ENCODE measurements around the gene CAMSAP2.

Gene CAMSAP2

GRCh38 chr1:200845360-200845759 lies 106.7 kb downstream of the CAMSAP2 start:
- Histone ChIP-seq H3K36me3 (ENCODE audit: control insufficient read depth in 4 of 4, insufficient read depth in 4 of 4, low read length in 3 of 4) (no peaks in the 10 kb centered on the region), H3K27me3 (replicated peaks in 2 of 5; ENCODE audit: control insufficient read depth in 4 of 5, insufficient read depth in 5 of 5, low read length in 4 of 5) (no peaks in the 10 kb centered on the region), H3K4me3 (ENCODE audit: control insufficient read depth in 1 of 7, extremely low read depth in 1 of 7, insufficient read depth in 4 of 7, low read depth in 2 of 7, low read length in 6 of 7) (no peak overlapping the region), H3K4me1 (ENCODE audit: control extremely low read depth in 1 of 4, control insufficient read depth in 4 of 4, insufficient read depth in 4 of 4, low read length in 3 of 4) (no peaks in the 10 kb centered on the region), H3K27ac (ENCODE audit: insufficient read depth in 1 of 2, low read depth in 1 of 2, low read length in 2 of 2, poor library complexity in 1 of 2, severe bottlenecking in 2 of 2) (no peak overlapping the region), H3K9me3 (ENCODE audit: control extremely low read depth in 1 of 5, control insufficient read depth in 4 of 5, insufficient read depth in 2 of 5, low read depth in 1 of 5, low read length in 4 of 5) (no peaks in the 10 kb centered on the region)
- ChIA-PET POLR2A (interaction anchor here (0.7 kb wide), 1 partner anchor 18 kb away, joined by 3 read pairs; no protein-coding TSS in a partner anchor), CTCF (interaction anchor here (0.9 kb wide), 1 partner anchor 37 kb away, joined by 3 read pairs; no protein-coding TSS in a partner anchor)
- 100% methylated on average over 3 of the region's 4 CpGs for WGBS (ENCODE audit: insufficient coverage)
- no peak for DNase-seq

DNA sequence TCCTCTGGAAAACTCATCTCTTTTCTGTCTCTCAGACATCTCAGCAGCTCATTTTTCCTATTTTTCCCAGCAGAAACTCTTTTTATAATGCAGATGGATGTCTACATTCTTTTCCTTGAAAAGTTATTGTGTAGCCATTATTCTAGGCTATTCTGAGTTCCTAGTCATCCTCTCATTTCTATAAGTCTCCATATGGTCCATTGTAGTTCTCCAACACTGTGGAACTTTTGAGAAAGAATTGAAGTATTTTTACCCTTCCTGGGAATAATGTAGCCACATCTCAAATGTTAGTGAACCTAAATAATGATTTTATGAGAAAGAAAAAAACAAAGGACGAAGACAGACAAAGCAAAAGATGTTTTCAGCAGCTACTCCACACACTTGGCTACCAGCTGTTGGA lies 107.7 kb downstream of the CAMSAP2 start:
- Histone ChIP-seq H3K4me3 (ENCODE audit: control insufficient read depth in 1 of 7, extremely low read depth in 1 of 7, insufficient read depth in 4 of 7, low read depth in 2 of 7, low read length in 6 of 7) (no peak overlapping the region), H3K27ac (ENCODE audit: insufficient read depth in 1 of 2, low read depth in 1 of 2, low read length in 2 of 2, poor library complexity in 1 of 2, severe bottlenecking in 2 of 2) (no peak overlapping the region), H3K27me3 (replicated peaks in 2 of 5; ENCODE audit: control insufficient read depth in 4 of 5, insufficient read depth in 5 of 5, low read length in 4 of 5) (no peaks in the 10 kb centered on the region), H3K9me3 (ENCODE audit: control extremely low read depth in 1 of 5, control insufficient read depth in 4 of 5, insufficient read depth in 2 of 5, low read depth in 1 of 5, low read length in 4 of 5) (no peaks in the 10 kb centered on the region), H3K4me1 (ENCODE audit: control extremely low read depth in 1 of 4, control insufficient read depth in 4 of 4, insufficient read depth in 4 of 4, low read length in 3 of 4) (no peaks in the 10 kb centered on the region), H3K36me3 (ENCODE audit: control insufficient read depth in 4 of 4, insufficient read depth in 4 of 4, low read length in 3 of 4) (no peaks in the 10 kb centered on the region)
- ChIA-PET POLR2A (no interaction called here), CTCF (interaction anchor here (0.7 to 0.9 kb wide), 2 partner anchors 38 to 290 kb away, joined by 3 read pairs; no protein-coding TSS in a partner anchor)
- no CpG with 5 or more reads among the region's 1 CpG for WGBS (ENCODE audit: insufficient coverage)
- no peak for DNase-seq

GRCh38 chr1:200849430-200849829 lies 110.7 kb downstream of the CAMSAP2 start:
- H3K4me1 ChIP-seq (ENCODE audit: control extremely low read depth in 1 of 4, control insufficient read depth in 4 of 4, insufficient read depth in 4 of 4, low read length in 3 of 4), result no peaks in the 10 kb centered on the region
- WGBS (ENCODE audit: insufficient coverage), result 98% methylated on average over 5 of the region's 6 CpGs
- no peaks in the 10 kb centered on the region for H3K27me3 ChIP-seq (replicated peaks in 2 of 5; ENCODE audit: control insufficient read depth in 4 of 5, insufficient read depth in 5 of 5, low read length in 4 of 5)
- no peak overlapping the region for H3K27ac ChIP-seq (ENCODE audit: insufficient read depth in 1 of 2, low read depth in 1 of 2, low read length in 2 of 2, poor library complexity in 1 of 2, severe bottlenecking in 2 of 2)
- H3K36me3 ChIP-seq (ENCODE audit: control insufficient read depth in 4 of 4, insufficient read depth in 4 of 4, low read length in 3 of 4), result no peaks in the 10 kb centered on the region
- H3K9me3 ChIP-seq (ENCODE audit: control extremely low read depth in 1 of 5, control insufficient read depth in 4 of 5, insufficient read depth in 2 of 5, low read depth in 1 of 5, low read length in 4 of 5), result peaks cover 0 to 1% (median 0%) of the 10 kb centered on the region in 5 experiments
- no peak for DNase-seq
- ChIA-PET CTCF (no interaction called here), POLR2A (no interaction called here)
- no peak overlapping the region for H3K4me3 ChIP-seq (ENCODE audit: control insufficient read depth in 1 of 7, extremely low read depth in 1 of 7, insufficient read depth in 4 of 7, low read depth in 2 of 7, low read length in 6 of 7)

DNA sequence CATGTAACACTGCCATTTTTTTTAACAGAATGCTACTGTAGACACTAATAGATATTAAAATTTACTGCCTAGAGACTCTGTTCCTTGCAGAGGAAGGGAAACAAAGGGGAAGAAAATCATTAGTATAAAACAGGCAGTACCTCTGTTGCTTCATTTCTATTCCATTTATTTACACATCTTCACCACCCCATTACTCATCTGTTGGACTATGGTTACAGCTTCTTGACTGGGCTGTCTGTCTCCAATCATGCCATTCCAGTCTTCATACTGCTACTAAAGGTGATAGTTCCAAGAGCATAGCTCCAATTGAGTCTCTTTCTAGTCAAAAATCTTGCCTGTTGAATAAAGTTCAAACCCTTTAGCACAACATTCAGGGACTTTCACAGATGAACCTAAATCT lies 111.9 kb downstream of the CAMSAP2 start:
- CTCF ChIA-PET, result interaction anchor here (1.4 kb wide), 1 partner anchor 8 kb away, joined by 3 read pairs; no protein-coding TSS in a partner anchor
- Histone ChIP-seq H3K9me3 (ENCODE audit: control extremely low read depth in 1 of 5, control insufficient read depth in 4 of 5, insufficient read depth in 2 of 5, low read depth in 1 of 5, low read length in 4 of 5) (peaks cover 0 to 1% (median 0%) of the 10 kb centered on the region in 5 experiments), H3K36me3 (ENCODE audit: control insufficient read depth in 4 of 4, insufficient read depth in 4 of 4, low read length in 3 of 4) (no peaks in the 10 kb centered on the region), H3K4me3 (ENCODE audit: control insufficient read depth in 1 of 7, extremely low read depth in 1 of 7, insufficient read depth in 4 of 7, low read depth in 2 of 7, low read length in 6 of 7) (no peak overlapping the region), H3K27ac (ENCODE audit: insufficient read depth in 1 of 2, low read depth in 1 of 2, low read length in 2 of 2, poor library complexity in 1 of 2, severe bottlenecking in 2 of 2) (no peak overlapping the region), H3K27me3 (replicated peaks in 2 of 5; ENCODE audit: control insufficient read depth in 4 of 5, insufficient read depth in 5 of 5, low read length in 4 of 5) (no peaks in the 10 kb centered on the region), H3K4me1 (ENCODE audit: control extremely low read depth in 1 of 4, control insufficient read depth in 4 of 4, insufficient read depth in 4 of 4, low read length in 3 of 4) (no peaks in the 10 kb centered on the region)
- POLR2A ChIA-PET, result no interaction called here
- no peak for DNase-seq

- 100% methylated on average over 2 of the region's 2 CpGs for WGBS (ENCODE audit: insufficient coverage)
These were observed 118.1 kb downstream of the CAMSAP2 start for GRCh38 chr1:200856716-200857357.

DNA sequence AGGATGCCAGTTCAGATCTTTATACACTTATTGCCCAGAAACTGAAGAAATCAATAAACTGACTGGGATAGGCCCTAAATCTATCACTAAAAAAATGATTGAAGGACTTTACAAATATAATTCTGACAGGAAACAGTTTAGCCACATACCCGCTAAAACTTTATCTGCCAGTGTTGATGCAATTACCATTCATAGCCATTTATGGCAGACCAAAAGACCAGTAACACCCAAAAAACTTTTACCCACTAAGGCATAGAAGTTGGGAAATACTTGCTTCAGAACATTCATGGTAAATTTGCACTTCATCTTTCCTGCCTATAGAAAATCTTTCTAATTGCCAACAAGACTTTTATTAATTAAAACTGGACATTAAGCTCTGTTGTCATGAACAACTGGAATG lies 119.1 kb downstream of the CAMSAP2 start:
- no peaks in the 10 kb centered on the region for H3K27me3 ChIP-seq (replicated peaks in 2 of 5; ENCODE audit: control insufficient read depth in 4 of 5, insufficient read depth in 5 of 5, low read length in 4 of 5)
- DNase-seq, result peak in 2 of 3 donors; percentile 6 to 8
- WGBS (ENCODE audit: insufficient coverage), result 67% methylated on average over 1 of the region's 1 CpG
- H3K4me3 ChIP-seq (ENCODE audit: control insufficient read depth in 1 of 7, extremely low read depth in 1 of 7, insufficient read depth in 4 of 7, low read depth in 2 of 7, low read length in 6 of 7), result no peak overlapping the region
- ChIA-PET CTCF (no interaction called here), POLR2A (no interaction called here)
- no peak overlapping the region for H3K27ac ChIP-seq (ENCODE audit: insufficient read depth in 1 of 2, low read depth in 1 of 2, low read length in 2 of 2, poor library complexity in 1 of 2, severe bottlenecking in 2 of 2)
- peaks cover 0 to 4% (median 1%) of the 10 kb centered on the region in 4 experiments for H3K4me1 ChIP-seq (ENCODE audit: control extremely low read depth in 1 of 4, control insufficient read depth in 4 of 4, insufficient read depth in 4 of 4, low read length in 3 of 4)
- H3K9me3 ChIP-seq (ENCODE audit: control extremely low read depth in 1 of 5, control insufficient read depth in 4 of 5, insufficient read depth in 2 of 5, low read depth in 1 of 5, low read length in 4 of 5), result no peaks in the 10 kb centered on the region
- no peaks in the 10 kb centered on the region for H3K36me3 ChIP-seq (ENCODE audit: control insufficient read depth in 4 of 4, insufficient read depth in 4 of 4, low read length in 3 of 4)

More at GRCh38 chr1:200856716-200857357, 118.1 kb downstream of the CAMSAP2 start:
- Histone ChIP-seq H3K4me1 (ENCODE audit: control extremely low read depth in 1 of 4, control insufficient read depth in 4 of 4, insufficient read depth in 4 of 4, low read length in 3 of 4) (peaks cover 0 to 4% (median 1%) of the 10 kb centered on the region in 4 experiments), H3K36me3 (ENCODE audit: control insufficient read depth in 4 of 4, insufficient read depth in 4 of 4, low read length in 3 of 4) (no peaks in the 10 kb centered on the region), H3K27ac (ENCODE audit: insufficient read depth in 1 of 2, low read depth in 1 of 2, low read length in 2 of 2, poor library complexity in 1 of 2, severe bottlenecking in 2 of 2) (no peak overlapping the region), H3K4me3 (ENCODE audit: control insufficient read depth in 1 of 7, extremely low read depth in 1 of 7, insufficient read depth in 4 of 7, low read depth in 2 of 7, low read length in 6 of 7) (no peak overlapping the region), H3K27me3 (replicated peaks in 2 of 5; ENCODE audit: control insufficient read depth in 4 of 5, insufficient read depth in 5 of 5, low read length in 4 of 5) (no peaks in the 10 kb centered on the region), H3K9me3 (ENCODE audit: control extremely low read depth in 1 of 5, control insufficient read depth in 4 of 5, insufficient read depth in 2 of 5, low read depth in 1 of 5, low read length in 4 of 5) (peaks cover 0 to 1% (median 0%) of the 10 kb centered on the region in 5 experiments)
- no peak for DNase-seq
- POLR2A ChIA-PET, result no interaction called here
- CTCF ChIA-PET, result no interaction called here

GRCh38 chr1:200861937-200862647 lies 123.4 kb downstream of the CAMSAP2 start:
- H3K4me1 ChIP-seq (ENCODE audit: control extremely low read depth in 1 of 4, control insufficient read depth in 4 of 4, insufficient read depth in 4 of 4, low read length in 3 of 4), result peaks cover 0 to 4% (median 1%) of the 10 kb centered on the region in 4 experiments
- no peaks in the 10 kb centered on the region for H3K9me3 ChIP-seq (ENCODE audit: control extremely low read depth in 1 of 5, control insufficient read depth in 4 of 5, insufficient read depth in 2 of 5, low read depth in 1 of 5, low read length in 4 of 5)
- ChIA-PET CTCF (interaction anchor here (1.4 kb wide), 1 partner anchor 11 kb away, joined by 3 read pairs; the partner anchor contains the start of gene GPR25), POLR2A (interaction anchor here (0.6 kb wide), 1 partner anchor 23 kb away, joined by 4 read pairs; no protein-coding TSS in a partner anchor)
- H3K4me3 ChIP-seq (ENCODE audit: control insufficient read depth in 1 of 7, extremely low read depth in 1 of 7, insufficient read depth in 4 of 7, low read depth in 2 of 7, low read length in 6 of 7), result no peak overlapping the region
- peak in 2 of 3 donors; percentile 24 to 38 for DNase-seq
- WGBS (ENCODE audit: insufficient coverage), result 88% methylated on average over 1 of the region's 2 CpGs
- no peaks in the 10 kb centered on the region for H3K36me3 ChIP-seq (ENCODE audit: control insufficient read depth in 4 of 4, insufficient read depth in 4 of 4, low read length in 3 of 4)
- H3K27me3 ChIP-seq (replicated peaks in 2 of 5; ENCODE audit: control insufficient read depth in 4 of 5, insufficient read depth in 5 of 5, low read length in 4 of 5), result no peaks in the 10 kb centered on the region
- no peak overlapping the region for H3K27ac ChIP-seq (ENCODE audit: insufficient read depth in 1 of 2, low read depth in 1 of 2, low read length in 2 of 2, poor library complexity in 1 of 2, severe bottlenecking in 2 of 2)
